Activated CD4-positive, alpha-beta T cell treated with anti-CD3 and anti-CD28 coated beads, Interleukin-10, Interleukin-2, amounts not matched to agents 100 ng/mL and 50 ng/mL, durations not matched to agents 16 hours and 8 hours (primary cell): ENCODE data around the gene NR2F1-AS1.
"Not testable (repeated sequence)": the region's sequence is repeated elsewhere in the genome, so short reads cannot be mapped to it uniquely, and the experiment has no call there.

Source experiments
- DNase-seq: peaks from one replicate; pipeline ENCODE4 v3.0.0-alpha.2; 2020

The NR2F1-AS1 gene

GRCh38 chr5:93422652-93423280 lies 158.3 kb downstream of the NR2F1-AS1 start:
- DNase-seq = no peak

GRCh38 chr5:93421987-93422401 lies 159.0 kb downstream of the NR2F1-AS1 start:
- DNase-seq = no peak

GRCh38 chr5:93421468-93421867 lies 159.6 kb downstream of the NR2F1-AS1 start:
- no peak for DNase-seq

- no peak for DNase-seq
These were observed 163.5 kb downstream of the NR2F1-AS1 start for GRCh38 chr5:93417490-93417889.

- no peak for DNase-seq
These were observed 165.2 kb downstream of the NR2F1-AS1 start for GRCh38 chr5:93415819-93416218.

GRCh38 chr5:93411716-93412115 lies 169.3 kb downstream of the NR2F1-AS1 start:
- DNase-seq = no peak

- no peak for DNase-seq
These were observed 171.3 kb downstream of the NR2F1-AS1 start for GRCh38 chr5:93409691-93410090.

- DNase-seq = no peak
These were observed 173.6 kb downstream of the NR2F1-AS1 start for GRCh38 chr5:93407454-93407853.

- no peak for DNase-seq
These were observed 174.0 kb downstream of the NR2F1-AS1 start for GRCh38 chr5:93406971-93407401.

- DNase-seq = no peak
These were observed 176.8 kb downstream of the NR2F1-AS1 start for GRCh38 chr5:93404246-93404645.

- DNase-seq = no peak
These were observed 177.7 kb downstream of the NR2F1-AS1 start for GRCh38 chr5:93403141-93403928.

GRCh38 chr5:93402451-93402850 lies 178.6 kb downstream of the NR2F1-AS1 start:
- no peak for DNase-seq

GRCh38 chr5:93401634-93402213 lies 179.3 kb downstream of the NR2F1-AS1 start:
- no peak for DNase-seq

GRCh38 chr5:93399675-93400074 lies 181.3 kb downstream of the NR2F1-AS1 start:
- DNase-seq = no peak

- DNase-seq = no peak
These were observed 185.0 kb downstream of the NR2F1-AS1 start for GRCh38 chr5:93395971-93396379.

- no peak for DNase-seq
These were observed 186.0 kb downstream of the NR2F1-AS1 start for GRCh38 chr5:93395010-93395409.

- no peak for DNase-seq
These were observed 186.7 kb downstream of the NR2F1-AS1 start for GRCh38 chr5:93394301-93394700.

GRCh38 chr5:93391169-93391568 lies 189.8 kb downstream of the NR2F1-AS1 start:
- DNase-seq = not testable (repeated sequence)

GRCh38 chr5:93385655-93386054 lies 195.4 kb downstream of the NR2F1-AS1 start:
- DNase-seq = no peak

- no peak for DNase-seq
These were observed 196.0 kb downstream of the NR2F1-AS1 start for GRCh38 chr5:93384995-93385394.

GRCh38 chr5:93384026-93384425 lies 197.0 kb downstream of the NR2F1-AS1 start:
- DNase-seq = no peak

GRCh38 chr5:93382188-93382825 lies 198.7 kb downstream of the NR2F1-AS1 start:
- no peak for DNase-seq

- no peak for DNase-seq
These were observed 200.0 kb downstream of the NR2F1-AS1 start for GRCh38 chr5:93381057-93381456.

GRCh38 chr5:93378073-93378472 lies 202.9 kb downstream of the NR2F1-AS1 start:
- DNase-seq = no peak
